Breast epithelium (tissue), 4 donors: ENCODE data around the gene PSMG1. TPM values are rescaled to one million over a fixed set of nuclear protein-coding genes. Genes with fewer than 3 reads are reported as not detected.
"Not testable (repeated sequence)": the region's sequence is repeated elsewhere in the genome, so short reads cannot be mapped to it uniquely, and the experiment has no call there.

Experiments
- DNase-seq, 2 donors: peaks; one replicate each; pipeline ENCODE4 v3.0.0-alpha.2; 2019; ENCODE audit warnings: low spot score in 2 of 2
- H3K27ac ChIP-seq, 2 donors: fragments of 200-600 bp; sonication (generic) in 1 of 2; one replicate each; pipeline ENCODE4 v1.5.1; 2016 to 2019; ENCODE audit warnings: mild to moderate bottlenecking in 1 of 2
- H3K27me3 ChIP-seq, 2 donors: fragments of 200-600 bp; sonication (generic) in 1 of 2; one replicate each; pipeline versions ENCODE4 v1.5.1 to v1.6.0; 2017 to 2019; ENCODE audit warnings: control low read depth in 1 of 2, mild to moderate bottlenecking in 1 of 2
- H3K36me3 ChIP-seq: fragments of 200-600 bp; one replicate; pipeline ENCODE4 v1.5.1; 2019
- H3K4me1 ChIP-seq, 2 donors: fragments of 200-600 bp; sonication (generic); one replicate each; pipeline ENCODE4 v1.5.1; 2016 to 2019; ENCODE audit warnings: control low read depth in 1 of 2
- H3K4me3 ChIP-seq, 3 donors: fragments of 200-600 bp; sonication (generic); 1 replicate in 2 of 3; 2 replicates in 1 of 3; pipeline ENCODE4 v1.5.1; 2016 to 2019; ENCODE audit warnings: mild to moderate bottlenecking in 3 of 3, moderate library complexity in 2 of 3
- H3K9me3 ChIP-seq, 2 donors: fragments of 200-600 bp; sonication (generic) in 1 of 2; one replicate each; pipeline ENCODE4 v1.5.1; 2016 to 2019; ENCODE audit warnings: control low read depth in 1 of 2
- CTCF ChIP-seq, 3 donors: fragments of 450-650 bp; IDR thresholded peaks; one replicate each; pipeline ENCODE4 v1.5.1; 2016 to 2017; ENCODE audit warnings: antibody characterized with exemption in 3 of 3, mild to moderate bottlenecking in 3 of 3, moderate library complexity in 3 of 3
- POLR2A ChIP-seq: fragments of 450-650 bp; IDR thresholded peaks from one replicate; pipeline ENCODE4 v1.6.1; 2016; ENCODE audit warnings: antibody characterized with exemption, mild to moderate bottlenecking, moderate library complexity
- POLR2AphosphoS5 ChIP-seq, 3 donors: sonication (generic); formaldehyde crosslinking; IDR thresholded peaks; one replicate each; pipeline ENCODE4 v1.6.1; 2017; ENCODE audit warnings: antibody characterized with exemption in 3 of 3
- intact Hi-C: fragments of 100-400 bp; cut with DNase I; formaldehyde crosslinking; loops from one replicate; pipeline ENCODE4 v1.15.1; 2023; ENCODE audit warnings: low total_unique reads
- total RNA-seq, 3 donors: library from RNA; depleted of rRNA; stranded (reverse); fragments of >200 nt; gene quantifications; one replicate each; pipeline ENCODE4 v1.1.0, GENCODE V29; 2016

Gene PSMG1
- total RNA-seq, 3 donors from 2014 or later: 19.7 to 25.9 (median 24.7) TPM

DNA sequence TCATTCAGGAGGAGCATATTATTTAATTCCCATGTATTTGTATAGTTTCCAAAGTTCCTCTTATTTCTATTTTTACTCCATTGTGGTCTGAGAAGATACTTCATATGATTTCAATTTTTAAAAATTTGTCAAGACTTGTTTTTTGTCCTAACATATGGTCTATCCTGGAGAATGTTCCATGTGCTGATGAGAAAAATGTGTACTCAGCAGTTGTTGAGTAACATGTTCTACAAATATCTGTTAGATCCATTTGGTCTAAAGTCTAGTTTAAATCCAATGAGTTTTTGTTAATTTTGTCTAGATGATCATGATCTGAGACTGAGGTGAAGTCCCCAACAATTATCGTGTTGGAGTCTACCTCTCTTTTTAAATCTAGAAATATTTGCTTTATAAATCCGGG lies 14.5 kb downstream of the PSMG1 start:
- H3K36me3 ChIP-seq: no peaks in the 10 kb centered on the region
- intact Hi-C loops: no loop called here
- no peaks in the 10 kb centered on the region for H3K27me3 ChIP-seq
- TF ChIP-seq CTCF (IDR thresholded peaks at IDR 0.05) (no peak), POLR2A (no peak), POLR2AphosphoS5 (IDR thresholded peaks at IDR 0.05) (no peak)
- H3K4me3 ChIP-seq: no peak overlapping the region
- no peak for DNase-seq
- no peak overlapping the region for H3K27ac ChIP-seq
- H3K9me3 ChIP-seq: peaks cover 7 to 14% of the 10 kb centered on the region in 2 donors
- H3K4me1 ChIP-seq: no peaks in the 10 kb centered on the region

- peaks cover 7 to 14% of the 10 kb centered on the region in 2 donors for H3K9me3 ChIP-seq
- intact Hi-C loops: no loop called here
- no peak for TF ChIP-seq CTCF (IDR thresholded peaks at IDR 0.05)
- TF ChIP-seq POLR2A: no peak
- no peak for TF ChIP-seq POLR2AphosphoS5 (IDR thresholded peaks at IDR 0.05)
Observed at GRCh38 chr21:39164523-39164922, 18.7 kb downstream of the PSMG1 start.

DNA sequence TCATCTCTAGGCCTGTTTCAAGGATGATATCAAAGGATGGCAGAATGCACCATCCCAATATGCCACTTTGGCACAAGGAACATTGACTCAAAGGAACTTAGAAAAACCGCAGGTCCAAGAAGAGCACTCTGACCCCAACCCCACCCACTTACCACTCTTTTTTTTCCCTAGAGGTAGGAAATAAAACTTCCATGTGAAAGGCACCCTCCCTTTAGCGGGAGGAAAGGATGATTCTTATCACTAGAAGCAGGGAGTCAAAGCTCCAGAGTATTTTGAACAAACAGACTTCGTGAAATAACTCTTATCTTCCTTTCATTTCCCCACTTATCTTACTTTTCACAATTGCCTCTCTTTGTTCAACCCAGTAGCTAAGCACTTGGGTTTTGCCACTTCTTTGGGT lies 22.2 kb downstream of the PSMG1 start:
- H3K27me3 ChIP-seq: no peaks in the 10 kb centered on the region
- DNase-seq: no peak
- H3K4me3 ChIP-seq: no peak overlapping the region
- no peak for TF ChIP-seq POLR2A
- no peak for TF ChIP-seq POLR2AphosphoS5 (IDR thresholded peaks at IDR 0.05)
- TF ChIP-seq CTCF (IDR thresholded peaks at IDR 0.05): no peak
- H3K4me1 ChIP-seq: no peaks in the 10 kb centered on the region
- H3K9me3 ChIP-seq: peaks cover 7 to 14% of the 10 kb centered on the region in 2 donors
- no peak overlapping the region for H3K27ac ChIP-seq
- intact Hi-C loops: no loop called here
- H3K36me3 ChIP-seq: no peaks in the 10 kb centered on the region

More at GRCh38 chr21:39164523-39164922, 18.7 kb downstream of the PSMG1 start:
- Histone ChIP-seq H3K27me3 (no peaks in the 10 kb centered on the region), H3K4me3 (no peak overlapping the region), H3K4me1 (no peaks in the 10 kb centered on the region), H3K27ac (no peak overlapping the region), H3K36me3 (no peaks in the 10 kb centered on the region)
- DNase-seq: no peak

DNA sequence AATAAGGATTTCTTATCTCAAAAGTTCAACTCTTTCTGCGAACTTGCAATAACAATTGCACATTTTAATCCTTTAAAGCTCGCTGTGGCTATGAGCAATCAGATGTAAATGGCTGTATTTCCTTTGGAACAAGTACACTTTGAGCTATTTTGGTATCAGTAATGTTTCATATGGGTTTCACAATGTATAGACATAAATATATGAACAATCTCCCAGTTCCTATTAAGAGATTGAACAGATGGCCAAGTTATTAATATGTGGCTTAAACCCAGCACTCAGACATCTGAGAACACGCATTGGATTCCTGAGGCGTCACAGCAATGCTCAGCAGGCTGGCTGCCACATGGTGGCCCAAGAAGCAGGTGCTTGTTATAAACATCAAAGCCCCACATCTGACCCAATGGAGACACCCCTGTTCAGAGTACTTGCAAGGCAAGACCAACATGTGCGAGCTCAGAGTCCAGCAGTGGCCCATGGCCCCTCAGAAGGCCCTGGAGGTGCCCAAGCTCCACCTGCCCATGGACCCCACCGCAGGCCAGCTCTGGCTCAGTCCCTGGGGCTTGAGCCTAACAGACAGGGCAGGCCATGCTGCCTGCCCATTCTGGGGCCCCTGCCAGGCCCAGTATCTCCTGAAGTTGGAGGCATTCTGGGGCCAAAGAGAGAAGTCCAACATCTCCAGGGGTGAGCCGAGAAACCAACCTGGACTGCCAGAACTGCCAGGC lies 23.7 kb downstream of the PSMG1 start:
- Histone ChIP-seq H3K27ac (no peak overlapping the region), H3K4me3 (no peak overlapping the region), H3K36me3 (no peaks in the 10 kb centered on the region), H3K9me3 (peaks cover 3 to 7% of the 10 kb centered on the region in 2 donors), H3K4me1 (no peaks in the 10 kb centered on the region), H3K27me3 (no peaks in the 10 kb centered on the region)
- DNase-seq: no peak
- TF ChIP-seq CTCF (IDR thresholded peaks at IDR 0.05): no peak
- no peak for TF ChIP-seq POLR2AphosphoS5 (IDR thresholded peaks at IDR 0.05)
- no peak for TF ChIP-seq POLR2A
- intact Hi-C loops: no loop called here

- H3K27me3 ChIP-seq, H3K27ac ChIP-seq, H3K4me3 ChIP-seq, H3K36me3 ChIP-seq, intact Hi-C loops, H3K9me3 ChIP-seq, DNase-seq, H3K4me1 ChIP-seq: not testable (repeated sequence)
Observed at GRCh38 chr21:39157241-39157640, 26.0 kb downstream of the PSMG1 start.
